ENCODE data around the gene FAM83G.

FAM83G gene

GRCh38 chr17:18955009-18955408, 49.6 kb downstream of the FAM83G start:
- DNase-seq (ENCODE audit: insufficient read length) (no peak), FAIRE-seq (no peak)
- TF ChIP-seq POLR2A (IDR thresholded peaks at IDR 0.05; ENCODE audit: low read depth, low read length) (no peak), TAF1 (IDR thresholded peaks at IDR 0.05; ENCODE audit: borderline replicate concordance, low read depth, low read length) (no peak)

DNA sequence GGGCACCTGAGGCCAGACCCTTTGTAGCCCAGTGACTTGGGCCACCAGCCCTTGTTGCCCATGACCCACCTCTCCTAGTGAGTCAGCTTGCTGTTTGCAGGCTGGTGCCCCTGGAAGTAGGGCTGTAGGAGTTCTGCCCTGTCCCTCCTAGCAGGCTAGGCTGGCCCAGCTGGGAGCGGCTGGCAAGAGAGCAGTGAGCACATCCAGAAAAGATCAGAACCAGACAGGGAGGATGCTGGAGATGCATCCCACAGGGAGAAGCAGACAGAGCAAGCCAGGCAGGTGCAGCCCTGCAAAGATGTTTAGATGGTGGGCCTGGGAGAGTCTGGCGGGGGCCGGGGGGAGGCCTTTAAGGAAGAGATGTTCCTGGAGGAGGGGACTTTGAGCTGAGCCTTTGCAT, 50.2 kb downstream of the FAM83G start:
- FAIRE-seq, result no peak
- DNase-seq (ENCODE audit: insufficient read length), result peak; percentile 1
- TF ChIP-seq TAF1 (IDR thresholded peaks at IDR 0.05; ENCODE audit: borderline replicate concordance, low read depth, low read length) (no peak), POLR2A (IDR thresholded peaks at IDR 0.05; ENCODE audit: low read depth, low read length) (no peak), POLR2AphosphoS5 (IDR thresholded peaks at IDR 0.05; ENCODE audit: low read depth, low read length) (no peak)

- FAIRE-seq (no peak), DNase-seq (ENCODE audit: insufficient read length) (no peak)
- TF ChIP-seq POLR2AphosphoS5 (IDR thresholded peaks at IDR 0.05; ENCODE audit: low read depth, low read length) (no peak), TAF1 (IDR thresholded peaks at IDR 0.05; ENCODE audit: borderline replicate concordance, low read depth, low read length) (no peak), POLR2A (IDR thresholded peaks at IDR 0.05; ENCODE audit: low read depth, low read length) (no peak)
Observed at GRCh38 chr17:18953231-18953728, 51.3 kb downstream of the FAM83G start.

DNA sequence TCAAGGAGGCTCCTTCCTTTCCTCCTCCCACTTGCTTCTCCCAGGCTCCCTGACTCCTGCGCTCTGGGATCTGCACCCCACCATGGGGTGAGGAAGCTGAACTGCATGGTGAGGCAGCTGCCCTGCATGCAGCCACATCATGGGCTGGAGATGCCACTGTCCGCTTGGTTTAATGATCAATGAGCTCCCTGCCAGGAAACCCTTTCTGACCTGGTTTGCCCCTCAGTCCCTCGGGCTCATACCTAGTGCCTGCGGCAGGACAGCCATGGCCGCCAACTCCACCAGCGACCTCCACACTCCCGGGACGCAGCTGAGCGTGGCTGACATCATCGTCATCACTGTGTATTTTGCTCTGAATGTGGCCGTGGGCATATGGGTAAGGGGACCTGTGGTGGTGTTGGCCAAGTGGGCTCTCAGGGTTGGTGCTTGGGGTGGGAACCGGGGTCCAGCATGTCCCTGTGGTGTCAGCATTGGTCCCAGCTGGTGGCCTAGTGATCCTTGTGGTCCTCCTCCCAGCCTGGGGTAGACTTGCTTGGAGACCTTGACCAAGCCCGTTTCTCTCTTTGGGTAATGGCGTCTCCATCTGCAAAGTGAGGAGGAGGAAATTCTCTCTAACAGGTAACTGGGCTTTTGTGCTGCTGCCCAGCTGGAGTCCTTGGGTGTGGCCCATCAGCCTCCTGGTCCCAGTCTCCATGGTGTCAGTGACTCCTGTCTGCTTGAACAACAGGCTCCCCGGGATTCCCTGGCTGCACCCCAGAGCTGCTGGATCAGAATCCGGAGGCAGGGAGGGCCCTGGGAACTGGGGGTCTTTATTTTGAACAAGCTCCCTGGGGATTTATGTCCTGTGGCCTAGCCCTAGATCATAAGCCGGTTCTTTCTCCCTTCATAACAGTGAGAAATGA, 52.4 kb downstream of the FAM83G start, which contains the start of gene SLC5A10:
Gene SLC5A10 (plus strand): TSS at position 225 of the 902 bp plus-strand sequence. CDS start 41 bp downstream, at position 266.
- TF ChIP-seq TAF1 (IDR thresholded peaks at IDR 0.05; ENCODE audit: borderline replicate concordance, low read depth, low read length) (no peak), POLR2AphosphoS5 (IDR thresholded peaks at IDR 0.05; ENCODE audit: low read depth, low read length) (no peak)
- DNase-seq (ENCODE audit: insufficient read length) (peak; percentile 1), FAIRE-seq (no peak)

DNA sequence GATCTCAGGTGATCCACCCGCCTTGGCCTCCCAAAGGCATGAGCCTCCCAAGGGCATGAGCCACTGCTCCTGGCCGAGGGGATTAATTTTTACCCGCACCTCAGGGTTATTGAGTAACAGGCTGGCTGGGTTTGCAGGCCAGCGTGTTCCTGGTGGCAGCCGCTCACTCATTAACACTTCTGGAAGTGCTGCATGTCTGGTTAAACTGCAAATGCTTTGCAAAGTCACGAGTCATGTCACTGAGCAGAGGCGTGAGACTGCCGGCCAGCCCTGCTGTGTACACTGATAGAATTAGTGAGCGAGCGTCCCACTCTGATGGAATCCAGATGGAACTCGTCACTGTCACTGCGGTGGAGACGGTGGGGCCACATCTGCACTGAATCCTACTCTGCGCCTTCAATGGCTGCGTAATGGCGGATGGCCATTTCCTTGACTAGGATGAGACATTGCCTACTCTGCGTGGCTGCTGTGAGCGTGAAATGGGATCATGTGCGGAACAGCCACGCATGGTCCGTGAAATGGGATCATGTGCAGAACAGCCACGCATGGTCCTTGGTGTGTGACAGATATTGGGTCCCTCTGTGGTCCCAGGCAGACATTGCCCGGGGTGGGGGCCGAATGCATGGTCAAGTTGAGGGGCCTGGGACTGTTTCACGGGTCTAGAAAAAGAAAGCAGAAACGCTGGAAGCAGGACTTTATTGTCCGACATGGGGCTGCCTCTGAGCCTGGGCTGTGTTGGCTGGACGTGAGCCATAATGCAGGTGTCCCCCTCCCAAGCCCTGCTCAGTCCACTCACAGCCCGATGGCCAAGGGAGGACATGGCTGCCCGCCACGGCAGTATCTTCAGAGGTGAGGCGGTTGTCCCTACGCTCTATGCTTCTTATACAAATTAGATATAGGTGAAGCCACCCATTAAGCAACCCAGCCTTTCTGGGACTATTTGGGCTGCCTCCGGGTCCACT, 53.3 kb downstream of the FAM83G start:
- FAIRE-seq (no peak), DNase-seq (ENCODE audit: insufficient read length) (no peak)
- TF ChIP-seq POLR2A (IDR thresholded peaks at IDR 0.05; ENCODE audit: low read depth, low read length) (no peak), TAF1 (IDR thresholded peaks at IDR 0.05; ENCODE audit: borderline replicate concordance, low read depth, low read length) (no peak), POLR2AphosphoS5 (IDR thresholded peaks at IDR 0.05; ENCODE audit: low read depth, low read length) (no peak)

GRCh38 chr17:18950346-18950745, 54.2 kb downstream of the FAM83G start:
- DNase-seq (ENCODE audit: insufficient read length), result no peak
- TF ChIP-seq POLR2A (IDR thresholded peaks at IDR 0.05; ENCODE audit: low read depth, low read length) (no peak), TAF1 (IDR thresholded peaks at IDR 0.05; ENCODE audit: borderline replicate concordance, low read depth, low read length) (no peak), POLR2AphosphoS5 (IDR thresholded peaks at IDR 0.05; ENCODE audit: low read depth, low read length) (no peak)
- no peak for FAIRE-seq

DNA sequence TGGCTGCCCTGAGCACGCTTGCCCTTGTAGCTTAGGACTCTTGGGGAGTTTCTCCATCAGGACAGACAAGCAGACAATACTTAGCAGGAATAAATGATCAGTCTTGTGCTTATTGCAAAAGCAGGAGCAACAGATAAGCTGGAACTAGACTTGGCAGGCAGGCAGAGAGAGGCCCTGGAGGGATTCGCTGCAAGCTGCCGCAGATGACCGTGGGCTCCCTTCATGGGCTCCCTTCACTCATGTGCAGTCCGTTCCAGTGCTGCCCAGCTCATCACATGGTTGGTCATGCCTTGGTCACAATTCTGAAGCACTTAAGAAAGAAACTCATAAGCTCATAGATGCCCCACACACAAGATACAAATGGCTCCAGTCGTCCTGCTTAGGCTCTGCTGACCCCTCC, 55.0 kb downstream of the FAM83G start:
- FAIRE-seq (no peak), DNase-seq (ENCODE audit: insufficient read length) (no peak)
- no peak for TF ChIP-seq POLR2AphosphoS5 (IDR thresholded peaks at IDR 0.05; ENCODE audit: low read depth, low read length)
- TF ChIP-seq TAF1 (IDR thresholded peaks at IDR 0.05; ENCODE audit: borderline replicate concordance, low read depth, low read length), result no peak
- no peak for TF ChIP-seq POLR2A (IDR thresholded peaks at IDR 0.05; ENCODE audit: low read depth, low read length)

DNA sequence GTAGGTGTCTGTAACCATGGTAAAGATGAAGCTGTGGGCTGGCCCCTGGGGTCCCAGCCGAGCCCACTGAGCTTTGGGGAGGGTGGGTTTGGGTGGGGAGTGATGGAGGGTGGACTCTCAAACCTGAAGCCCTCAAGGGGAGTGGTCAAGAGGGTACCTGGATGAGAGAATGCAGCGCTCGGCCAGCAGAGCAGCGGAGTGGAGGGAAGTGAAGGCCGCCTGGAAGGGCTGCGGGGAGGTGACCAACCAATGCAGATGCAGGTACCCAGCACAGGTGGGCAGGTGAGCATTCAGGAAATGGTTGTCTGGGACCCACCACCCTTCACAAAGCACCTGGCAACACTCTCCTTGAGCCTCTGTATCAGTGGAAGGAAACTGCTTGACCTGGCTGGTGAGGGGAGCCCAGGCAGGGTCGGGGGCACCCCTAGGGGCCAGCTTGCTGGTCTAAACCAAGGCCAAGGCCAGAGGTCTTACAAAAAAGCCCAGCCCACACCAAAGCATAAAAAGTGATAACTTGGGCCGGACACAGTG, 56.0 kb downstream of the FAM83G start:
- FAIRE-seq, result no peak
- DNase-seq (ENCODE audit: insufficient read length), result no peak
- TF ChIP-seq POLR2AphosphoS5 (IDR thresholded peaks at IDR 0.05; ENCODE audit: low read depth, low read length) (no peak), TAF1 (IDR thresholded peaks at IDR 0.05; ENCODE audit: borderline replicate concordance, low read depth, low read length) (no peak), POLR2A (IDR thresholded peaks at IDR 0.05; ENCODE audit: low read depth, low read length) (no peak)

DNA sequence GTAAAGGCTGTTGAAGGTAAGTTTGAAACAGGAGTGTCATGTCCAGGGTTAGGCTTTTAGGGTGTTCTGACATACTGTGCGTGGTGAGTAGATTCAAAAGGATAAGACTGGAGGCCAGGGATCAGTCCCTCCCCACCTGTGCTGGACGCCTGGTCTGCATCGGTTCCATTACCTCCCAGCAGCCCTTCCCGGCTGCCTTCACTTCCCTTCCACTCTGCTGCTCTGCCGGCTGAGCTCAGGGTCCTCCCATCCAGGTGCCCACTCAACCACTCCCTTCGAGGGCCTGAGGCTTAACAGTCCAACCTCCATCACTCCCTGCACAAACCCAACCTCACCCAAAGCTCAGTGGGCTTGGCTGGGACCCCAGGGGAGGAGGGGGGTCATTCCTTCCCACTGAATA, 56.7 kb downstream of the FAM83G start:
- TF ChIP-seq TAF1 (IDR thresholded peaks at IDR 0.05; ENCODE audit: borderline replicate concordance, low read depth, low read length), result no peak
- TF ChIP-seq POLR2AphosphoS5 (IDR thresholded peaks at IDR 0.05; ENCODE audit: low read depth, low read length), result no peak
- no peak for TF ChIP-seq POLR2A (IDR thresholded peaks at IDR 0.05; ENCODE audit: low read depth, low read length)
- FAIRE-seq, result no peak
- no peak for DNase-seq (ENCODE audit: insufficient read length)

GRCh38 chr17:18946536-18946935, 58.0 kb downstream of the FAM83G start:
- TF ChIP-seq TAF1 (IDR thresholded peaks at IDR 0.05; ENCODE audit: borderline replicate concordance, low read depth, low read length) (no peak), POLR2A (IDR thresholded peaks at IDR 0.05; ENCODE audit: low read depth, low read length) (no peak), POLR2AphosphoS5 (IDR thresholded peaks at IDR 0.05; ENCODE audit: low read depth, low read length) (no peak)
- FAIRE-seq (no peak), DNase-seq (ENCODE audit: insufficient read length) (no peak)

DNA sequence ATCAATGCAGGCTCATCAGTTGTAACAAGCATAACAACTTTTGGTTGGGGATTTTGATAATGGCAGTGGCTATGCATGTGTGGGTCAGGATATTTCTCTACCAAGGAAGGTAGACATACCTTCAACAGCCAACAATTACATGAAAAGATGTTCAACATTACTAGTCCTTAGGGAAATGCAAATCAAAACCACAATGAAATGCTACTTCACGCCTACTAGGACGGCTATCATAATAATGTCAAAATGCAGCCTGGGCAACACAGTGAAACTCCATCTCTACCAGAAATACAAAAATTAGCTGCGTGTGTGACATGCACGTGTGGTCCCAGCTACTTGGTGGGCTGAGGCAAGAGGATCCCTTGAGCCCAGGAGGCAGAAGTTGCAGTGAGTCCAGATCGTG, 59.9 kb downstream of the FAM83G start:
- no peak for DNase-seq (ENCODE audit: insufficient read length)
- TF ChIP-seq POLR2A (IDR thresholded peaks at IDR 0.05; ENCODE audit: low read depth, low read length) (no peak), POLR2AphosphoS5 (IDR thresholded peaks at IDR 0.05; ENCODE audit: low read depth, low read length) (no peak), TAF1 (IDR thresholded peaks at IDR 0.05; ENCODE audit: borderline replicate concordance, low read depth, low read length) (no peak)
- peak; percentile 51 for FAIRE-seq

Data from GM12892 (cell line).